Lower leg skin (tissue), 3 donors: Measurements from ENCODE around the gene CTPS2.

Experiments used
- CTCF ChIP-seq, 3 donors: fragments of 450-650 bp; IDR thresholded peaks; one replicate each; pipeline ENCODE4 v1.5.1; 2016; ENCODE audit warnings: antibody characterized with exemption in 3 of 3, mild to moderate bottlenecking in 3 of 3, moderate library complexity in 2 of 3
- POLR2A ChIP-seq, 2 donors: fragments of 450-650 bp; IDR thresholded peaks; one replicate each; pipeline ENCODE4 v1.6.1; 2016 to 2017; ENCODE audit warnings: antibody characterized with exemption in 2 of 2, mild to moderate bottlenecking in 1 of 2, moderate library complexity in 1 of 2

GRCh38 chrX:16754019-16754418 is 41.5 kb upstream of the CTPS2 start:
- TF ChIP-seq CTCF (IDR thresholded peaks at IDR 0.05): no peak
- TF ChIP-seq POLR2A (IDR thresholded peaks at IDR 0.05): no peak
